MM.1S (cell line): ENCODE measurements around the gene SYNDIG1.

Experiments used
- CTCF ChIP-seq: fragments of 300-600 bp; sonication (generic); IDR thresholded peaks from 2 replicates; pipeline ENCODE4 v1.5.1; 2016; ENCODE audit warnings: antibody characterized with exemption, low read length, mixed read lengths
- EZH2 ChIP-seq: fragments of 300-600 bp; sonication (generic); optimal IDR thresholded peaks from 2 replicates; pipeline ENCODE3; 2017; ENCODE audit warnings: low read depth, mild to moderate bottlenecking, antibody characterized with exemption, low read length, mixed read lengths

- TF ChIP-seq CTCF (no peak), EZH2 (no peak)
Observed at GRCh38 chr20:24692446-24693200, 223.2 kb downstream of the SYNDIG1 start.
